Spinal cord (tissue), 10 donors: ENCODE data around the gene CDC16. TPM values are rescaled to one million over a fixed set of nuclear protein-coding genes. Genes with fewer than 3 reads are reported as not detected.

ENCODE experiments used
- DNase-seq, 6 donors: peaks; one replicate each; pipeline versions ENCODE4 v3.0.0 to v3.0.0-alpha.2; 2013 to 2015; ENCODE audit warnings: low spot score in 6 of 6, low read depth in 4 of 6
- H3K27ac ChIP-seq: one replicate; pipeline ENCODE4 v1.5.1; 2013; ENCODE audit warnings: low read depth, low read length, control low read depth
- H3K27me3 ChIP-seq: one replicate; pipeline ENCODE4 v1.6.1; 2013; ENCODE audit warnings: low read length; ENCODE audit not compliant: control insufficient read depth, insufficient read depth
- H3K36me3 ChIP-seq: one replicate; pipeline ENCODE4 v1.6.1; 2013; ENCODE audit warnings: low read length; ENCODE audit not compliant: control insufficient read depth, insufficient read depth
- H3K4me1 ChIP-seq: one replicate; pipeline ENCODE4 v1.6.1; 2013; ENCODE audit warnings: low read length; ENCODE audit not compliant: control insufficient read depth, insufficient read depth
- H3K4me3 ChIP-seq: one replicate; pipeline ENCODE4 v1.5.1; 2013; ENCODE audit warnings: low read depth, low read length, control low read depth
- H3K9me3 ChIP-seq: one replicate; pipeline ENCODE4 v1.6.1; 2013; ENCODE audit warnings: low read length; ENCODE audit not compliant: control insufficient read depth, insufficient read depth
- WGBS: methylation state at CpG from one replicate; pipeline ENCODE4 v1.1.5; 2013; ENCODE audit warnings: missing lambda C conversion rate; ENCODE audit not compliant: insufficient coverage; 5-methylcytosine and 5-hydroxymethylcytosine counted together
- polyA plus RNA-seq, 2 donors: library from polyadenylated mRNA; unstranded; fragments of 120-200 nt; gene quantifications; one replicate each; pipeline ENCODE4 v1.2.1, GENCODE V29; 2013; ENCODE audit not compliant: insufficient read length in 2 of 2
- small RNA-seq: library from RNA; depleted of rRNA; stranded (forward); fragments of <200 nt; gene quantifications from one replicate; pipeline ENCODE3, GENCODE V24; 2014; ENCODE audit warnings: low replicate concordance
- total RNA-seq, 2 donors: library from RNA; depleted of rRNA in 1 of 2; stranded (reverse); fragments of 120-200 nt in 1 of 2; fragments of >200 nt in 1 of 2; gene quantifications; one replicate each; pipeline versions ENCODE4 v1.2.3 to v1.2.4, GENCODE V29; 2013 to 2014
- donor health status: healthy.

Gene CDC16
- total and polyA plus RNA-seq, 4 donors: 71.5 to 98.1 (median 88.1) TPM

DNA sequence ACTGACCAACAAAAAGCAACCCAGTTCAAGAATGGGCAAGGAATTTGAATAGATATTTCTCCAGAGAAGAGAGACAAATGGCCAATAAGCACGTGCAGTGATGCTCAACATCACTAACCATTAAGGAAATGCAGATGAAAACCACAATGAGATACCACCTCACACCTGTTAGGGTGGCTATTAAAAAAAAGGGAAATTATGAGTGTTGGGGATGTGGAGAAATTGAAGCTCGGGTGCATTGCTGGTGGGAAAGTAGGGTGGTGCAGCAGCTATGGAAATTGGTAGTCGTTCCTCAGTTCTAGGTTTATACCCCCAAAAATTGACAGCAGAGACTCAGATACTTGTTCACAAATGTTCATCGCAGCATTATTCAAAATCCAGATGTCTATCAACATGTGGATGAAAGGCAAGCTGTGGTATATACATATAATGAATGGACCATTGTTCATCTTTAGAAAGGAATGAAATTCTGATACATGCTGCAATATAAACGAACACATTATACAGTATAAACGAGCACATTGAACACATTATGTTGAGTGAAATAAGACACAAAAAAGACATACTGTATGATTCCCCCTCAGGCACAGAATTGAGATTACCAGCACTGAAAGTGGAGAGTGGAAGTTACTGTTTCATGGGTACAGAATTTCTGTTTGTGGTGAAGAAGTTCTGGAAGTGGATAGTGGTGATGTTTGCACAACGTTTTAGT lies 80.5 kb downstream of the CDC16 start:
- Histone ChIP-seq H3K4me3 (peak overlapping the region; percentile 71), H3K36me3 (no peaks in the 10 kb centered on the region), H3K27me3 (no peaks in the 10 kb centered on the region), H3K27ac (peak overlapping the region; percentile 90), H3K9me3 (no peaks in the 10 kb centered on the region), H3K4me1 (peaks cover 23% of the 10 kb centered on the region)
- WGBS: no CpG with 5 or more reads among the region's 7 CpGs
- DNase-seq: peak in 3 of 6 donors; percentile 3 to 35 (median 6)

DNA sequence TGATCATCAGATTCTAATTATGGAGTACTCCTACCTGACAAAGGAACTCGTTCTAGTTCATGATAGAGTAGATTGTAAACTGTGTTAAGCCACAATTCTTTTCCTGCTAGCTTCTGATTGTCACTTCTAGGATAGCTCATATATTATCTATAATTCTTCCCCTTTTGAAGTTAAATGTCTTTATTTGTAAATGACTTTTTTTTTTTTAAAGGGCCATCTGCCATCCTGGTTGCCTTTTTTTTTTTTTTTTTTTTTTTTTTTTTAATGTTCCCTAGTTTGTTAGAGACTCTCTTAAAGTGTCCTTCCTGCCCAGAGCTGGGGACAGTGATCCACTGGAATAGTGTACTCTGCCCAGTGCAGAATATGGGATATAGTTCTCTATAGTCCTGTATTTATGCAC lies 83.9 kb downstream of the CDC16 start:
- Histone ChIP-seq H3K9me3 (no peaks in the 10 kb centered on the region), H3K36me3 (peaks cover 15% of the 10 kb centered on the region), H3K27me3 (no peaks in the 10 kb centered on the region), H3K27ac (no peak overlapping the region), H3K4me1 (peaks cover 20% of the 10 kb centered on the region), H3K4me3 (no peak overlapping the region)
- WGBS: no CpG with 5 or more reads among the region's 1 CpG
- DNase-seq: no peak

DNA sequence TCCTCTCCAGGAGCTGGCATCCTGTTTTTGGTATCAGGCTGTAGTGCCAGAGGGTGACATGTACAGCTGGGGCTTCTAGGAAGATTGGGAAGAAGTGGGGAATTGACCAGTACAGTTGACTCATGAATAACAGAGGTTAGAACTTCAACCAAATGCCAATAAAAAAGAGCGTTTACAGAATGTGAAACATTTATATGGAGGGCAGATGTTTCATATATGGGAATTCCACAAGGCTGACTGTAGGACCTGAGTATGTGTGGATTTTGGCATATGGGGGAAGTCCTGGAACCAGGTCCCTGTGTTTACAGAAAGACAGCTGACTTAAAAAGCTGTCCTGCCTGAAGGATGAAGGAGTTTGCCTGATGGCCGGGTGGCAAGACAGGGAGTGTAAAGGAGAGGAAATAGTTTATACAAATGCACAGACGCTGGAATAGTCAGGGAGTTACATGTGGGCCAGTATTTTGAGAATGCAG lies 84.8 kb downstream of the CDC16 start:
- DNase-seq: no peak

DNA sequence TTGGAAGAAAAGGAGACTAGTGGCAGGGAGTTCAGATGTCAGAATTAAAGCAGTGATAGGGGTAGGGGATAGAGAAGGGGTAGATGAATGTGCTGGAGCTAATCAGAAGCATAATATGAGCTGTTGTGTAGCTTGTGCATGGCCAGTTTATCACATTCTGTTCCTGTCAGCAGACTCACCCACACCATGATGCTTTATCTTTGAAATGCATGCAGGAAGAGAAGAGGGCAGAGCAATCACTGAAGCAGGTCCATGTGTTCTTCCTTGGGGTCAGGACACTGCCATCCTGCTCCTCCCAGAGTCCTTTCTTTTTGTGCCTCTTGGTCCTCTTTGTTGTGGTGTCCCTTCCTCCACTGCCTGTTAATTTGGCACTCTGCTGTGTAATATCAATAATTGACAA lies 85.4 kb downstream of the CDC16 start:
- Histone ChIP-seq H3K27ac (no peak overlapping the region), H3K27me3 (no peaks in the 10 kb centered on the region), H3K36me3 (peaks cover 28% of the 10 kb centered on the region), H3K4me1 (peaks cover 19% of the 10 kb centered on the region), H3K4me3 (no peak overlapping the region), H3K9me3 (no peaks in the 10 kb centered on the region)
- no peak for DNase-seq

More for the DNA sequence above, 84.8 kb downstream of the CDC16 start:
- Histone ChIP-seq H3K27me3 (no peaks in the 10 kb centered on the region), H3K9me3 (no peaks in the 10 kb centered on the region), H3K27ac (no peak overlapping the region), H3K4me3 (no peak overlapping the region), H3K36me3 (peaks cover 22% of the 10 kb centered on the region), H3K4me1 (peaks cover 19% of the 10 kb centered on the region)
- WGBS: 89% methylated on average over 3 of the region's 3 CpGs

DNA sequence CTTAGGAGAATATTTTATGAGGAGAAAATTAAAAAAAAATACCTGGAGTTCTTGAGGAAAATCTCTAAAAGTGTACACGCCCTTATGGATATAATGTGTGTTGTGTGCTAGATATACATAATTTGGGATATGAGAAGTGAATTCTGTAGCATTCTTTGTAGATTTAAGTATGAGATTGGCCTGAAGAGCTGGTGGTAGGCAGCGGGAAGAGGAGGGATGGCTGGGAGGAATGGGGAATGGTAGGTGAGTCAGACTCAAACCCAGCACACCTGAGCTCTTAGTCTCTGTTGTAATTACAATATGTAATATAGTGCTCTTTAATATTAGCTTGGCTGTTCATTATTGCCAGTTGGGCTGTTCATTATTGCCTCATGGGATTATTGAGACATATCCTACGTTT lies 86.6 kb downstream of the CDC16 start:
- no peak for DNase-seq
- H3K27me3 ChIP-seq: no peaks in the 10 kb centered on the region
- no peak overlapping the region for H3K4me3 ChIP-seq
- peaks cover 12% of the 10 kb centered on the region for H3K4me1 ChIP-seq
- H3K36me3 ChIP-seq: peaks cover 33% of the 10 kb centered on the region
- no peak overlapping the region for H3K27ac ChIP-seq
- 87% methylated on average over 2 of the region's 3 CpGs for WGBS
- no peaks in the 10 kb centered on the region for H3K9me3 ChIP-seq

Small RNAs within 50 kb of the gene (small RNA-seq; reads per million reads assigned to genes)
- gene MIR4502 (not detected), gene MIR548AR (not detected)

Other genes starting within 250 kb of the CDC16 start
- gene RASA3, start 102.3 kb upstream of the CDC16 start, total RNA-seq: 10 to 100 TPM; 15.2 to 16.9 TPM
- 10 to 100 TPM; 29.5 to 31.6 TPM for gene RASA3, start 102.3 kb upstream of the CDC16 start, polyA plus RNA-seq
- under 1 TPM in 1 of 2 donors, not detected in 1; 0.22 TPM for gene CFAP97D2, start 55.6 kb upstream of the CDC16 start, total RNA-seq
- 1 to 10 TPM in 1 of 2 donors, under 1 TPM in 1; 0.65 to 3.0 TPM for gene CFAP97D2, start 55.6 kb upstream of the CDC16 start, polyA plus RNA-seq
- gene UPF3A, start 46.7 kb downstream of the CDC16 start, total RNA-seq: 10 to 100 TPM; 44.8 to 61.6 TPM
- 100 to 1,000 TPM; 151 to 194 TPM for gene UPF3A, start 46.7 kb downstream of the CDC16 start, polyA plus RNA-seq
- 10 to 100 TPM; 11.1 to 11.2 TPM for gene CHAMP1, start 79.6 kb downstream of the CDC16 start, total RNA-seq
- 10 to 100 TPM; 34.7 to 54.0 TPM for gene CHAMP1, start 79.6 kb downstream of the CDC16 start, polyA plus RNA-seq